HEK293 (cell line): ENCODE results near the gene TMTC1.

Experiments
- CTCF ChIA-PET: fragments of 350-600 bp; formaldehyde crosslinking; extraction: SDS; loops from one replicate; lab custom pipeline; 2021; ENCODE audit warnings: antibody characterized with exemption; lab: Yijun Ruan, JAX
- POLR2A ChIA-PET: fragments of 300-600 bp; formaldehyde crosslinking; extraction: SDS; loops from one replicate; lab custom pipeline; 2020; ENCODE audit warnings: antibody characterized with exemption, inconsistent platforms; lab: Yijun Ruan, JAX
- H3K27ac ChIP-seq: fragments of 200-500 bp; sonication (Bioruptor generic); 2 replicates; pipeline ENCODE4 v1.5.1; 2014; ENCODE audit warnings: low read depth, low read length, control low read depth, inconsistent platforms; ENCODE audit errors: extremely low read depth
- H3K36me3 ChIP-seq, 2 experiments: fragments of 200-500 bp in 1 of 2; sonication (Bioruptor generic) in 1 of 2; 1 replicate in 1 of 2; 2 replicates in 1 of 2; pipeline ENCODE4 v1.5.1; 2014 to 2017; ENCODE audit warnings: inconsistent platforms in 2 of 2, low read length in 2 of 2; ENCODE audit not compliant: control insufficient read depth in 2 of 2, insufficient read depth in 1 of 2
- H3K4me1 ChIP-seq: fragments of 200-500 bp; sonication (Bioruptor generic); 2 replicates; pipeline ENCODE4 v1.5.1; 2014; ENCODE audit warnings: mild to moderate bottlenecking, low read length, inconsistent platforms; ENCODE audit not compliant: control insufficient read depth, insufficient read depth
- H3K4me3 ChIP-seq: 2 replicates; pipeline ENCODE4 v1.5.1; 2011; ENCODE audit warnings: low read depth, mild to moderate bottlenecking, control low read depth, low read length, moderate library complexity
- H3K9me3 ChIP-seq: fragments of 200-500 bp; sonication (Bioruptor generic); 2 replicates; pipeline ENCODE4 v1.5.1; 2014; ENCODE audit warnings: low read depth, low read length, inconsistent platforms; ENCODE audit not compliant: control insufficient read depth, insufficient read depth
- AEBP2 ChIP-seq: fragments of 450-650 bp; formaldehyde crosslinking; IDR thresholded peaks from 2 replicates; pipeline ENCODE4 v1.5.1; 2016; ENCODE audit warnings: missing biosample characterization, missing genetic modification characterization, borderline replicate concordance
- PRDM6 ChIP-seq: fragments of 450-650 bp; formaldehyde crosslinking; IDR thresholded peaks from 2 replicates; pipeline ENCODE4 v1.5.1; 2017; ENCODE audit warnings: missing biosample characterization, missing genetic modification characterization
- SCRT1 ChIP-seq: fragments of 450-650 bp; formaldehyde crosslinking; IDR thresholded peaks from 2 replicates; pipeline ENCODE4 v1.5.1; 2016; ENCODE audit warnings: missing biosample characterization, missing genetic modification characterization, borderline replicate concordance
- ZBTB26 ChIP-seq: fragments of 450-650 bp; formaldehyde crosslinking; optimal IDR thresholded peaks from 2 replicates; pipeline ENCODE3; 2016; ENCODE audit warnings: missing biosample characterization, mild to moderate bottlenecking, missing genetic modification characterization
- ZFP37 ChIP-seq: fragments of 450-650 bp; formaldehyde crosslinking; IDR thresholded peaks from 2 replicates; pipeline ENCODE4 v1.5.1; 2016; ENCODE audit warnings: missing biosample characterization, missing genetic modification characterization
- ZIC2 ChIP-seq: fragments of 450-650 bp; formaldehyde crosslinking; IDR thresholded peaks from 2 replicates; pipeline ENCODE4 v1.5.1; 2016; ENCODE audit warnings: missing biosample characterization, missing genetic modification characterization
- ZNF175 ChIP-seq: fragments of 450-650 bp; formaldehyde crosslinking; IDR thresholded peaks from 2 replicates; pipeline ENCODE4 v1.5.1; 2016; ENCODE audit warnings: missing biosample characterization, missing genetic modification characterization
- ZNF335 ChIP-seq: fragments of 450-650 bp; formaldehyde crosslinking; conservative IDR thresholded peaks from 2 replicates; pipeline ENCODE4 v1.5.1; 2016; ENCODE audit warnings: missing biosample characterization, missing genetic modification characterization
- ZNF433 ChIP-seq: fragments of 450-650 bp; formaldehyde crosslinking; IDR thresholded peaks from 2 replicates; pipeline ENCODE4 v1.5.1; 2016; ENCODE audit warnings: missing biosample characterization, missing genetic modification characterization, low read depth
- ZNF518A ChIP-seq: fragments of 450-650 bp; formaldehyde crosslinking; conservative IDR thresholded peaks from 2 replicates; pipeline ENCODE4 v1.5.1; 2016; ENCODE audit warnings: low read depth, missing biosample characterization, missing genetic modification characterization
- ZNF654 ChIP-seq: fragments of 450-650 bp; formaldehyde crosslinking; IDR thresholded peaks from 2 replicates; pipeline ENCODE4 v1.5.1; 2016; ENCODE audit warnings: low read depth, missing biosample characterization, missing genetic modification characterization

TMTC1 gene

GRCh38 chr12:29517264-29517663 lies 266.5 kb downstream of the TMTC1 start:
- H3K4me3 ChIP-seq, result no peak overlapping the region
- POLR2A ChIA-PET, result no interaction called here
- peaks cover 0 to 5% of the 10 kb centered on the region in 2 experiments; a peak in 2 of 3 replicates for H3K36me3 ChIP-seq
- no peaks in the 10 kb centered on the region for H3K9me3 ChIP-seq
- H3K4me1 ChIP-seq, result no peaks in the 10 kb centered on the region
- H3K27ac ChIP-seq, result no peak overlapping the region
- CTCF ChIA-PET, result interaction anchor here (0.6 to 1.1 kb wide), 4 partner anchors 42 to 801 kb away, joined by 3 read pairs; no protein-coding TSS in a partner anchor
- TF ChIP-seq ZBTB26, result no peak
- TF ChIP-seq ZNF335, result no peak
- TF ChIP-seq AEBP2 (tag by site-specific recombination), result no peak
- TF ChIP-seq ZNF654, result no peak
- TF ChIP-seq ZFP37 (tag by site-specific recombination), result no peak
- no peak for TF ChIP-seq ZNF518A
- no peak for TF ChIP-seq ZNF175

GRCh38 chr12:29516431-29516875 lies 267.3 kb downstream of the TMTC1 start:
- CTCF ChIA-PET, result interaction anchor here (0.7 to 1.1 kb wide), 3 partner anchors 199 to 1309 kb away, joined by 3 read pairs; no protein-coding TSS in a partner anchor
- TF ChIP-seq SCRT1 (tag by site-specific recombination) (no peak), PRDM6 (tag by site-specific recombination) (0 out of 2 replicates have a peak, but pooled peaks have one; percentile 19), ZNF335 (no peak), ZIC2 (tag by site-specific recombination) (no peak), ZNF433 (tag by site-specific recombination) (no peak)
- TF ChIP-seq, all 188 proteins: peak for 1
- no peaks in the 10 kb centered on the region for H3K4me1 ChIP-seq
- no peak overlapping the region for H3K4me3 ChIP-seq
- POLR2A ChIA-PET, result no interaction called here
- peaks cover 0 to 5% of the 10 kb centered on the region in 2 experiments; a peak in 2 of 3 replicates for H3K36me3 ChIP-seq
- H3K27ac ChIP-seq, result no peak overlapping the region
- H3K9me3 ChIP-seq, result no peaks in the 10 kb centered on the region
